Measurements from ENCODE around the gene NKX2-1. TPM values are rescaled to one million over a fixed set of nuclear protein-coding genes. Genes with fewer than 3 reads are reported as not detected.

Gene NKX2-1
- total RNA-seq, 1 donor from 2014 or later, result not detected

DNA sequence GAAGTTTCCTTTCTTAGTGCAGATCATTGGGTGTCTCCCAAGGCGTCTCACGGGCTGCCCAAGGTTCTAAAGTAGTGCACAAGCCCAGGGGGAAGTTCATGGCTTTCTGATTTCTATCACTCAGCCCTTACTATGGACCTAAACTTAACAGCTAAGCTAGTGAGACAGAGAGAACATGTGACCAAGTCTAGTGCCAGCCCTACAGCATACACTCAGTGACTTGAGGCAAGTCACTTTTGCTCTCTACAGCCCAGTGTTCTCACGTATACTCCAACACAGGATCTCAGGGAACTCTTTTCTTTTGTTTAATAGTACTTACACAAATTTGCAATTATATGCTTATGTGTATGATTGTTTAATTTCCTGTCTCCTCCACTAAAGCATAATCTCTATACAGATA is 48.6 kb downstream of the NKX2-1 start:
- DNase-seq, result no peak
- no peak for ATAC-seq
- intact Hi-C loops (cut with micrococcal nuclease), result no loop called here

DNA sequence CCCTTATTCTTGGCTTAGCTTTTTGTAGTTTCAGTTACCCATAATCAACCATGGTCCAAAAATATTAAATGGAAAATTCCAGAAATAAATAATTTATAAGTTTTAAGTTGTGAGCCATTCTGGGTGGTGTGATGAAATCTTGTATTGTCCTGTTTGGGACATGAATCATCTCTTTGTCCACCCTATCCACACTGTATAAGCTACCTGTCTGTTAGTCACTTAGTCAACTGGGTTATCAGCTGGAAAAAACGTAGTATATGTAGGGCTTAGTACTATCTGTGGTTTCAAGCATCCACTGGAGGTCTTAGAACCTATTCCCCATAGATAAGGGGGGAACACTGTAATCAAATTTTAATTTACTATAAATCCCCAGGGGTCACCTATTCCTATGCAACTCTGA is 52.7 kb downstream of the NKX2-1 start:
- ATAC-seq (no peak), DNase-seq (no peak)
- intact Hi-C loops (cut with micrococcal nuclease), result no loop called here

Other genes with a start within 250 kb of the NKX2-1 start
- 10.1 TPM for gene MBIP, start 199.6 kb downstream of the NKX2-1 start, total RNA-seq
- gene NKX2-8, start 62.4 kb upstream of the NKX2-1 start, total RNA-seq, result not detected
- not detected for gene PAX9, start 141.6 kb upstream of the NKX2-1 start, total RNA-seq

Measured in left ventricle myocardium superior (tissue), 1 donor.